Activated CD4-positive, CD25-positive, alpha-beta regulatory T cell (primary cell): ENCODE data around the gene PRAC1.
"Not testable (repeated sequence)": the region's sequence is repeated elsewhere in the genome, so short reads cannot be mapped to it uniquely, and the experiment has no call there.

Source experiments
- DNase-seq, 4 experiments: peaks; one replicate each; lab custom pipeline; 2025; lab: John Stamatoyannopoulos, UW

PRAC1 gene

DNA sequence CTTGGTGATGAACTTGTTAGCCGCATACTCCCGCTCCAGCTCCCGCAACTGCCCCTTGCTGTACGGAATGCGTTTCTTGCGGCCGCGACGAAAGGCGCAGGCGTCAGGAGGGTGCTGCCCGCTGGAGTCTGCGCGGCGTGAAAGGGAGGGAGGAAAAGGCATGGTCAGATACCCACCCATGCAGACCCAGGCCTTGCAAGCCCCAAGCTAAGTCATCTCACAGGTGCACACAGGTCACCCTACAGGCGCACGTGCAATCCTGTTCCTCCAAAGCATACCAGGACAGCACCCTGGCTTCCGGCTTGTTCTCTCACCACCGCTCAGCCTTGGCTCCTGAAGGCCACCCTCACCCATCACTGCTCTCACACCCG, 4.6 kb upstream of the PRAC1 start:
- DNase-seq, result no peak

DNA sequence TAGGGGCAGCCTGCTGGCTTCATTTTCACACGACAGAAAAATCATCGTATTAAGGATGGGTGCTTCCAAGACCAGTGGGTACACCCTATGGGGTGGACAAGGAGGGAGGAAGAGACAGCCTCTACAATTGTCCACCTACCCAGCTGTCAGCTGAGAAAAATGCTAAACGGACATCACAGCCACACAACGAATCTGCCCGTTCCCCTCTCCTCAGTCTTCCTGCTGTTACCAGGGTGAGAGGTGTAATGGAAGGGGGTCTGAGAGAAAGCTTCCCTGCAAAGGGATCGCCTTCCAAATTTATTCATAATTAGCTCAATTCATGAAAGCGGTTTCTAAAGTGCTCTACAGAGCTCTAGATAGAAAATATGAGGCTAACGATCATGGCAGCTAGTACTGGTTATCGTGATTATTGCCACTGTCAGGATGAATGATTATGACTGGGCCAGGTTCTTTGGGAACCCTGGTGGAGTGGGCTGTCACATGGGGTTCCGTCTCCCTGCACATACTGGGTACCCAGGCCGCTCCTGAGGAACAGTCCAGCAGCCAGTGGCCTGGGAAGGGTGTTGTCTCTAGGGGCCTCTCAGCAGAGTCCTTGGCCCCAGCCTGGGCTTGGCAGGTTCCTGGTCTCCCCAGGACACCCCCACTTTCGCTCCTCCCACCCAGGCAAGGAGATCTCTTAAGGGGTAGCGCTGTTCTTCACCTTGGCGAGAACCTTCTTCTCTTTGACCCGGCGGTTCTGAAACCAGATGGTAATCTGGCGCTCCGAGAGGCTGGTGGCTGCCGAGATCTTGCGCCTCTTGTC, 4.0 kb upstream of the PRAC1 start:
- DNase-seq, result no peak

DNA sequence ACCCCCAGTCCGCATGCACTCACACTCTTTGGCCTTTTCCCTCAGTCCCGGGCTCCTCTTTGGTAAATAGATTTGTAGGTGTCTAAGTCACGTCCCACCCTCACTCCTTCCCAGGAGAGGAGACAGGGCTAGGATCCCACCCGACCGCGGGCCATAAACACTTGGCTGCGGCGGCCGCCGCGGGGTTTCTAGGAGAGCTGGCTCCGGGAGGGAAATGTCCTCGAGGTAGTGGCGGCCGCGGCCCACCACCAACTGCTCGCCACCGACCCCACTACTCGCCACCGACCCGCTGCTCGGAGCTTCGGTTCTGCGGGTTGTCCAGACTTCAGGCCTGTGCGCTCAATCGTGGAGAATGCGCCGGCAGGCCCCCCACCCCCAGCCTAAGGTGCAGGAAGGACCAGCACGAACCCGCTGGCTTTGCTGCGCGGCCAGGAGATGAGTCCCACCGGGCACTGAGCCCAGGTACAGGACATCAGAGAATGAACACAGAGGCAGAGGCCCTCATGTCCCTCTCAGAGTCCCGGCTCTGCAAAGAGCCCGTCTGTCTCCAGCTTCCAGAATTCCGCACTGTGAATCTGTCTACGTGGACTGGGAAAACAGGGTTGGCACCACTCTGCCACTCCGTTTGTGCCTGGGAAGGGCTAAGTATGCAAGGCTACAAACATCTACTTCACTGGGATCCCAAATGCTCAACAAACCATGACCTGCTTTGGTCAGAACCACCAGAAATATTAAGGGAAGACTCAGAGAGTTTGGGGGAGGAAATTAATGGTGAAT, 3.2 kb upstream of the PRAC1 start:
- DNase-seq, result no peak

DNA sequence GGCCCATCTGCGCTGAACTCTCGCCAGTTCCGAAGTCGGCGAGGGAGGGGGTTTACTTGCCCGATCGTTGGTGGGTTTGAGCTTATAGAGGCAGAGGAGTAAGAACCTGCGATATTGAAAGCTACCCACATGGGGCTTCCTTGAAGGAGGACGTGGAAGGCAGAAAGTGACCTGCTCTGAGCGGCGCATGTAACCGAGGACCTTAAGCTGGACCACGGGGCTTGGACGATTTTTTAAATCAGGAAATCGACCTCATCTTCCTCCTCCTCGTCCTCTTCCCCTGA, 2.6 kb upstream of the PRAC1 start:
- no peak for DNase-seq

DNA sequence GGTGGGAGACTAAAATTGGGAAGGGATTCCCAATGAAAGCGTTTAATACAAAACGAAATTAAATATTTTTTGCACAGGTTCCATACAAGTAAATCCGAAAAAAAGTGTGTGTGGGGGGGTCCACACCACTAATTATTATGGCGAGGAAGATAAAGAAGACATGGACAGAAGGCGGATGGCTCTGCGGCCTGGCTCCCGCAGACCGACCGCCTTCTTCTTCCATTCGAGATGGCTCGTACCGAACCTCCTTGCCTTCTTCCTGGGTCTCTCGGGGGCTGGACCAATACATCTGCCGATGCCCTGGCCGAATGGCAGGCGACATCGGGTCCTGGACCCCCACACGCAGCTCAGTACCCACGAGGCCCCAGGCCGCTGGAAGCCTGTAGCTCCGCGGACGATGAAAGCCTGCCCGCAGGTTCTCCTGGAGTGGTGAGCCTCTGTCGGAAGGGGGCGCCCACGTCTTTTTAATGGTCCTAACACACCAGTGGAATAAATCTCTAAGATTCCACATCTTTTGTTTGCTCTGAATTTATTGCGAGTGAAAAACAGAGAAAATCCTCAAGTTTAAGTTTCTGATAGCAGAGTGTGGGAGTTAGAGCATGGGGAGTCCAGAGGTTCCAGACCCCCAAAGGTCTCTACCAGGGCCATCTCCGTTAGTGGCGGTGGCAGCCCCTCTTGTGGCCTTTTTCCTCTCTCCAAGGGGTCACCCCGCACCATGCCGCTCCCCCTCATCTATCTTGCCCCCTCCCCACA, 2.1 kb upstream of the PRAC1 start:
- DNase-seq, result peak; percentile 43 to 70 (median 52)

DNA sequence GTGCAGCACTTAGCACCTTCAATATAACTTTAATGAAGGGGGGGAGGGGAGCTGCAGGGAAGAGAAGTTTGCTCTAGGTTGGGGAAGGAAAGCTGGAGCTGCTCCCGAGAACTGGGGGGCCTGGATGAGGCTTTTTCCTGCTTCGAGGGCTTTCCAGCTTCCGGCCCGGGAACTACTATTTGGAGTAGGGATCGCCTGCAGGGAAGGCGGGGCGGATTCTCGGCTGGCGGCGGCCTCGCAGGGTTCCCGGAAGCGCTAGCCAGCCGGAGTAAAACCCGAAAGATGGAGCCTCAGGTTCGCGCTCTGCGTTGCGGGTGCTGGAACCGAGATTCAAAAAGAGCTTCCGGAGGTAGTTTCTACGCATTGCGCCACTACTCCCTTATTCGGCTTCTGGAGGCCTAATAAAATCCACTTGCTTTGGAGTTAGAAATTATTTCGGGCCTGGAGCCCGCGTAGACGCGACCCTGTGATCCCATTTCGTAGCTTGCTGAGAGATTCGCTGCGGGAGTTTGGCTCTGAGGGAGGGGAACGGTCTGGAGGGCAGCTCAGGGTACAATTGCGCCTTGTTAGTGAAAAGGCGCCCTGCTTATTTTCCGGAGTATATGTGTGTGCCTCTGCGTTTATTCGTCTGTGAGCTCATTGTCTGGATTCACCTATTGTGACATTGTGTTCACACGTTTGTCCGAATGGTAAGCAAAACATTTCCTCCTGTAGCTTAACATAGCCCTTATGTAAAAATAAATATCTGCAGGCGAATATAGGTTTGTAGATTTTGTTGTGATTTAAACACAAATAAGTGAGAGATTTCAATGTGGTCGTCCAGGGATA, 1.3 kb upstream of the PRAC1 start:
- no peak for DNase-seq

DNA sequence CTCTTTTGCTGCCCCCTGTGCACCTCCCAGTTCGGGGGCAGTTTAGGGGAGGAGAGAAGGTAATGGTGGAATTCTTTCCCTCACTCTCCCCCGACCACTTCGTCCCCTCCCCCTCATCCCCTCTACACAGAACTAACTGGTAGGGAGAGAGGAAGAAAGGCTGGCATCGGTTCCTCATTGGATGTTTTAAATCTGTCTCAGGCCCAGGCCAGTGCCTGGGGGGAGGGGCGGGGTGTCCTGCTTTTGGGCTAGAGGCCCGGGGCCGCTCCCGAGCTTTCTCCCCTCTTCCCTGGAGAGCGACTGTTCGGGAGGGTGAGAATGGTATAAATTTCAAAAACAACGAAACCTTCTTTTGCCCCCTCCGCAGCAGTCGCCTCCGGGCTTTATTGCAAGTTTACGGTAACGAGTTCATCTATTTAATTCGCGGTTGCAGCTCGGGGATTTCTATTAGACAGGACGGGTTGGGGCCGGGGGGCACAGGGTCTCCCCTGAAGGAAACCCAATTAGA, 651 bp upstream of the PRAC1 start, which contains the start of gene PRAC2:
Gene PRAC2 (plus strand): TSS at position 271 of the 508 bp plus-strand sequence. CDS start 1,226 bp downstream, outside the sequence.
- no peak for DNase-seq

DNA sequence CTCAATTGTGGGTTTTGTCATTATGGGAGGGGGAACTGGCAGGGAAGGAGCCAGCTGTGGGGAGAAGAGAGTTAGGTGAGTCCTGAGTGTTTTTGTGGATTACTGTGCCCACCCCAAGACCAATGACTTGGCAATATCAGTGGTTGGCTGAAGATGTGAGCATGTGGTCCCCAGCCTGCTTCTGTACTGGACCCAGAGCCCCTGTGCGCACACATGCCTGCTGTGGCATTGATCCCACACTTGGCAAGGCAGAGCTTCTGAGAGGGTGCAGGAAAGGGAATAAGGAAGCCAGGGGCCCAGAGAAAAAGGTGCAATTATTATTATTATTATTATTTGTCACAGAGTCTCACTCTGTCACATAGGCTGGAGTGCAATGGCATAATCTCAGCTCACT, 1.3 kb downstream of the PRAC1 start:
- DNase-seq, result no peak

DNA sequence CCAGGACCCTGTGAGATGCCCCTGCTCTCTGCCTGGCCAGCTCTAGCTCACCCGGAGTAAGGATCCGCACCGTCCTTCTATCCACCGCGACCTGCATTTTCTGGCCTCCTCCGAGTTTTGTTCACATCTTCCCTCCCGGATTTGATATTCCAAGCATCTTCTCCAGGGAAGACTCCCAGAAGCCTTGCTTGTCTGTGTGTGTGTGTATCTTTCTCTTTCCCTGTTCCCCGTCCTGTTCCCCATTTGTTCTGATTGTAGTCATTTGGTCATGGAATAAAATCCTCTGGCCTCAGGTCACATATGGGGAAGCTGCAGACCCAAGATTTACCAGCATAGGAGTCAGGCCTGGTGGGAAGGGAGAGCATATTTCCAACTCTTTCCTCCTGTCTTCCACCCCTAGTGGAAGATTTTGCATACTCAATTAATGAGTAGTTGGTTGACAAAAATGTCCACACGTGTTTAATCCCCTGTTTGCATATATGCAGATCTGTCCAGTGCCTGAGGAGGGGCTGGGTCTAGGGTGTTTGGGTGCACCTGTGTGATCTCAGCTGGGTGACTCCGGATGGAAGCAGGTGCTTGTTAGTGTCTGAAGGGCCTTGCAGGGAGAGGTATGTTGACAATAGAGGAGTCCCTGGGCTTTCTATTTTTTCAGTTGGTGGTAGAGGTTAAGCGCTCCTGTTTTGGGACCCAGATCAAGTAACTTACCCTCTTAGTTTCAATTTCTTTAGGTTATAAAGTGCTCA, 1.9 kb downstream of the PRAC1 start:
- DNase-seq, result no peak

DNA sequence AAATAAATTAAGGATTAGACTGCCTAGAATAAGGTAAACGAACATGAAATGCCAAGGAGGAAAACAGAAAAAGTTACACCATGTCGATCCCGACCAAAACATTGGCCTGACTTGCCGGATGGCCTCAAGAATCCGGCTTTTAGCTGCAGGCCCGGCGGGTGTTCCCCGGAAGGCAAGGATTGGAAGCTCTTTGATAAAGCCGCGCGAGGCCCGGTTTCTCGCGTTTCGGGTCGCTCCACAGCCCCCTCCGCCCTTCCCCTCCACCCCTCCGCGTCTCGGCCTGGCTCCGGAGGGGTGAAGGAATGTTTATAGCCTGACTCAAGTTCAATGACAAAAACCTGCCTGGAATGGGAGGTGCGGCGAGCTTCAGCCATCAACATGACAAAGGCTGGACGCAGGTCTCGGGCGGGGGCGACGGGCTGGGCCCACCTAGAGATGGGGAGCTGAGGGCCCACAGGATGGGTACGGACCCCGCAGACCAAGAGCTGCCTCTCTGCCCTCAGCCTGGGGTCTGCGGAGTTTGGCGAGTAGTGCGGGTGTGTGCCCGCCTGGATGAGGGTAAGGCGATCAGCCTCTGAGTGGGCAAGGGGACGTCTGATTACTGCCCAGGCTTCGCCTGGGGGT, 2.6 kb downstream of the PRAC1 start:
- DNase-seq, result no peak

DNA sequence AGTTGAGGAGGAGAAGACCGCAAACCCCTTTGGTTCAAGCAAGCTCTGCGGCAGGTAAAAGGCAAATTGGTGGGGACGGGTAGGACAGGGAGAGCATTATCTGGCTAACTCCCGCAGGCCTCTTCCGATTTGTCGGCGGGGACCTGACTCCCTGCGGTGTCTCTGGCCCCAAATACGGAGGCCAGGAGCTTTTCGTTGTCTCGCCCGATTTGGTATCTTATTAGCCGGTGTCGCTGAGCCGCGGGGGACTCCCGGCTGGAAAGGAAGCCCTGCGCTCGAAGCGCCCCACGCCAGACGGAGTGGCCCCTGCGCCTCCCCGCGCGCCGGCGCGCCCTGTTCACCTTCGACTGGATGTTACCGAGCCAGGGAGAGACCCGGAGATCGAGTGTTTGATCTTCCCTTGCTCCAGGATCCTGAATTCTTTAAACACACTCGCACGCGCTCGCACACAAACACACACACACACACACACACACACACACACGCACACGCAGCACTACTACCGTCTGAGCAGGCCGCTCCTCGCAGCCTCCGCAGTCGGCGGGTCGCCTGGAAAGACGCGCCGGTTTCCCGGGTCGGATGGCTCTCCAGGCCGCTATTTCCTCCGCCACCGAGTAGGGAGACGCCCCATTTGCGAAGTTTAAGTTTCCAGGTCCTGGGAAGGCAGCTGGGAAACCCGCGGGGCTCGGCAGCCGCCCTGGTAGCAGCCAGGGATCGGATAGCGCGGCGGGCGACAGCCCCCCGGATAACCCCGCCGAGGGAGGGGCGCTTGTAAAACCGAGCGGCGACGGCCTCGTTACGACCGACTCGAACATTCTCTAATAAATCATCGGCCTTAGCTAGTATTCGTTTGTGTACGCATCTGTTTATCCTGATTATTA, 3.3 kb downstream of the PRAC1 start:
- DNase-seq, result no peak

DNA sequence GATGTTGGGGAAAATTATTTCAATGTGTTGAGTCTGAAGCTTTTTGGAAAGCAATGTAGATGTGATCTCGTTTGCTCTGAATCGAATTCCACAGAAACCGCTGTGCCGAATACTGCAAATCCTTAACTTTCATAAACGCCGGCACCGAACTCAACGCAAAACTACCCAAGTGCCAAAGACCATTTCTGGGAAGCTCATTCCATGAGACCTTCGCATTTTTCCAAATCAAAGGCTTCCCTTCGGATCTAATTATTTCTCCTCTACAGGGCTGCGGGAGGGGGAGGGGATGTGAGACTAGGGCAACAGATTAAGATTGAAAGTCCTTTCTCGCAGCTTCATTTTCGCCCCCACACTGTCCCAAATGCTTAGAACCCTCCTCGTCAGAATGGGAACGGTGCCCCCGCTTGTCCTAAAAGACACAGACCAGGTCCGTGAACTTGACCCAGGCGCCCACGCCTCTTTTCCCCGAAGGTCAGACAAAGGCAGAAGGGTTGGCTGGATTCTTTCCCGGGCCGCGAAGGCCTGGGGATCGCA, 4.0 kb downstream of the PRAC1 start:
- DNase-seq, result no peak

DNA sequence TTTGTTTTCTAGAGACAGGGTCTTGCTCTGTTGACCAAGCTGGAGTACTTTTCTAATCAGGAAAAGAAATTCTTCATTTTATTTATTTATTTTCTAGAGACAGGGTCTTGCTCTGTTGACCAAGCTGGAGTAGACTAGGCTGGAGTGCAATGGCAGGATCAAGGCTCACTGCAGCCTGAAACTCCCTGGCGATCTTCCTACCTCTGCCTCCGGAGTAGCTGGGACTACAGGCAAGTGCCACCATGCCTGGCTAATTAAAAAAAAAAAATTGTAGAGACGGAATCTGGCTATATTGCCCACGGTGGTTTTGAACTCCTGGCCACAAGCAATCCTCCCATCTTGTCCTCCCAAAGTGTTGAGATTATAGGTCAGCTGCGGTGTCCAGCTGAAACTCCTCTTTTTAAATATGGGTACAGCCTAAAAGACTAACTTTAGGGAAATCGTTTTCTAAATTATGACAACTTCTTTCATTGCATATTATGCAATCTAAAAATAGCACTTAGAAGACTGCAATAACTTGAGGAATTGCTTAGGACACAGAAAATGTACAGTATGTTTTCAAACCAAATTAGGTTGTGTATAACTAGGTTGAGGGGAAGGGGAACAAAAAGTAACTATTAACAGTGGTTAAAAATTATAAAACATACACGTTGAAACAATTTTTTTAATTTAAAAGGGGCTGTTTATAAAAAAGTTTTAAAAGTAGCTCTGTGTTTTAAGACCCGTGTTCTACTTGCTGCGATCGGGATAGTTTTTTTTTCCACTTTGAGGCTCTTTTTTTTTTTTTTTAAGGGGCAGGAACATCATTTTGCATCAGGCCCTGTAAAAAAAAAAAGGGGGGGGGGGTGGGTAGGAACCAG, 4.7 kb downstream of the PRAC1 start:
- no peak for DNase-seq

DNA sequence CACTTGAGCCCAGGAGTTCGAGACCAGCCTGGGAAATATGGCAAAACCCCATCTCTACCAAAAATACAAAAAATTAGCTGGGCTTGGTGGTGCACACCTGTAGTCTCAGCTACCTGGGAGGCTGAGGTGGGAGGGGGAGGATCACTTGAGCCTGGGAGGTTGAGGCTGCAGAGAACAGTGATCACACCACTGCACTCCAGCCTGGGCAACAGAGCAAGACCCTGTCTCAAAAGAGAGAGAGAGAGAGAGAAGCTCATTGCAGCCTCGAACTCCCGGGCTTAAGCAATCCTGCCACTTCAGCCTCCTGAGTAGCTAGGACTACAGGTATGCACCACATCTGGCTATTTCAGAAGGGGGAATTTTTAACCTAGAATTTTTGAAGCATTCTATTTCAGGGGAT, 5.8 kb downstream of the PRAC1 start:
- not testable (repeated sequence) for DNase-seq

DNA sequence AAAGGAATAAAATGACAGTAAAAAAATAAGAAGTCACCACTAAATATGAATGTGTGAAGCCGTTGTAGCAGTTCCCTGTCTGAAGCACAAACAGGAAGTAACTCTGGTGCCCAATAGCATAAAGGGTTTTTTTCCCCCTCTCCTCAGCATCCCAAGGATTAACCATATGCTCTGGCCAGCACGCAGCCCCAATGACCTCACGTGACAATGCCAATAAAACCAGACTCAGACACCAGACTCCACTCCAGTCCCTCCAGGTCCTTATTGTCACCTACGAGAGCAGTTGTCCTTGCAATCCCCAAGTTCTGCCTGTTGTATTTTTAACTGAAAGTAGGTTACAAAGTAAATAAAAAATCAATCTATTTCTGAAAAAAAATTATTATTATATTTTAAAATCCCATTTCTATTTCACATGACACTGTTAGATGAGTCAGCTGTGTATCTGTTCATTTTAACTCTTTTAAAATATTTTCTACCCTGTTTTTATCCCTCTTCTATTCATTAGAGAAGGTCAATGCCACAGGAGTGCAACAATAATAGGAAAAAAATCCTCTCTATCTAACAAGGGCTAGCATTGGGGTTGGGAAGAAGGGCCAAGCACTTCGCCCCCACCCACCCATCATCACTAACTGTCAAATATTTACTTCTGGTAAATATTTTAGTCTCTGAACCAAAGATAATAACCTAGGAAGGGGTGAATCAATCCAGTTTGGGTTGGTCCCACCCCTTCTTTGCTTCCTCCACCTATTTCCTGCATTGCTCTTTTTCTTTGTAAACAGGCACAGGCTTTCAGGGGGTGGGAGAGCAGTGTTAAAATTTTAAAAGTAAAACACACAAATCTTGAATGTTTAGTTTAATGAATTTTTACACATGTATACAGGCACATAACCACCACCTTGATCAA, 6.6 kb downstream of the PRAC1 start:
- no peak for DNase-seq

DNA sequence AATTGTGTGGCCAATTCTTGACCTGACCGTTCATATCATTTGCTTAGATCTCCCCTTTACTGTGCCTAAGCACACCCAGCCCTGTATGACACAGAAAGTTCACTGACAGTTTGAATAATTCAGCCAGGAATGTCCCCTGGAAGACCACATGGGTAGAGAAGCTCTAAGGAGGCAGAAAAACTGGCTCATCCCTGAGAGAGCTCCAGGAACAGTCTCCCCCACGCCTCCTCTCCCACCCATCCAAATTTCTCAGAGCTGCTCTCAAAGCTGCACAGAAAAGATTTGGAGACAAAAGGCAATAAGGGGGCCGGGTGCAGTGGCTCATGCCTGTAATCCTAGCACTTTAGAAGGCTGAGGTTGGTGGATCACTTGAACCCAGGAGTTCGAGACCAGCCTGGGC, 11.2 kb downstream of the PRAC1 start:
- no peak for DNase-seq
